Measurements from ENCODE around the gene SLC25A25. TPM values are rescaled to one million over a fixed set of nuclear protein-coding genes. Genes with fewer than 3 reads are reported as not detected.

The SLC25A25 gene
- total and polyA plus RNA-seq, 9 of the 15 experiments (the other 6 are each of a cell fraction or from before 2014, with no cell fraction given), result 0.07 to 35.9 (median 23.2) TPM

DNA sequence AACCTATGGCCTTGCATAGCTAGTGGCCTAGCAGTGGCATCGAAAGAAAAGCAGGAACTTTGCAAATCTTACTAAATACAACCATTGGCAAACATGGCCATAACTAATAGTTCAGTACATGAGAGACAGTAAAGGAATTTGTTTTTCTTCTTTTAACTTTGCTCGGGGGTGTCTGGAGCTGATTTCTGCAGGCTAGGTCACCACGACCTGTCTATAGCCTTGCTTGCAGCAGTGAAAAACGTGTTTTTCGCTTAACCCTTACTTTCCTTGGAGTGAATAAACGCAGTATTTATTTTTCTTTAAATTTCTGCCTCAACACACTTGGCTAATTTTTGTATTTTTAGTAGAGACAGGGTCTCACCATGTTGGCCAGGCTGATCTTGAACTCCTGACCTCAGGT lies 20.8 kb upstream of the SLC25A25 start:
- no peaks in the 10 kb centered on the region for H3K27me3 ChIP-seq (ENCODE audit: control insufficient read depth in 2 of 2, insufficient read depth in 2 of 2, low read length in 2 of 2)
- DNase-seq (ENCODE audit: extremely low read depth in 1 of 4, low spot score in 3 of 4) (no peak), FAIRE-seq (no peak), ATAC-seq (no peak)
- H2AFZ ChIP-seq (ENCODE audit: low read depth, low read length), result no peak overlapping the region
- no peaks in the 10 kb centered on the region for H4K20me1 ChIP-seq (replicated peaks; ENCODE audit: control insufficient read depth, insufficient read depth, low read length)
- no peaks in the 10 kb centered on the region for H3K9me1 ChIP-seq (ENCODE audit: control insufficient read depth, insufficient read depth, low read length)
- H3K36me3 ChIP-seq (ENCODE audit: control insufficient read depth, insufficient read depth, low read length), result no peaks in the 10 kb centered on the region
- H3K4me1 ChIP-seq (replicated peaks in 1 of 2; ENCODE audit: control insufficient read depth in 2 of 2, insufficient read depth in 2 of 2, low read length in 2 of 2), result peaks cover 14 to 18% of the 10 kb centered on the region in 2 experiments
- intact Hi-C loops (cut with micrococcal nuclease), result no loop called here
- in situ Hi-C loops (cut with MboI), result no loop called here
- TF ChIP-seq ZHX1 (conservative IDR thresholded peaks at IDR 0.05; ENCODE audit: low read length) (no peak), NR2C1 (IDR thresholded peaks at IDR 0.05) (no peak), NR2C1 (tag; IDR thresholded peaks at IDR 0.05) (no peak), TARDBP (IDR thresholded peaks at IDR 0.05) (no peak)
- no peaks in the 10 kb centered on the region for H3K9me3 ChIP-seq (replicated peaks; ENCODE audit: control insufficient read depth, insufficient read depth, low read depth, low read length)
- BruUV-seq (replicated peaks), result no TSS peak
- no peak overlapping the region for H3K9ac ChIP-seq (ENCODE audit: insufficient read depth in 1 of 2, low read depth in 2 of 2, low read length in 2 of 2)
- H3K4me3 ChIP-seq, result no peak overlapping the region
- ChIA-PET CTCF (ENCODE audit: low intra/inter-chr PET ratio) (no interaction called here), POLR2A (interaction anchor here (0.6 to 1.4 kb wide), 2 partner anchors 11 to 15 kb away, joined by 3 read pairs; no protein-coding TSS in a partner anchor)
- no peak overlapping the region for H3K4me2 ChIP-seq (ENCODE audit: insufficient read depth, low read length)
- no peaks in the 10 kb centered on the region for H3K79me2 ChIP-seq (ENCODE audit: control insufficient read depth, insufficient read depth, low read length)
- H3K27ac ChIP-seq (ENCODE audit: extremely low read depth, low read depth, low read length), result no peak overlapping the region
- 58% methylated on average over 6 of the region's 6 CpGs for WGBS (ENCODE audit: insufficient coverage, low coverage, missing lambda C conversion rate)
